ENCODE data around the gene SFSWAP. TPM values are rescaled to one million over a fixed set of nuclear protein-coding genes. Genes with fewer than 3 reads are reported as not detected.

SFSWAP gene
- total RNA-seq, 1 experiment from 2014 or later, result 50.4 TPM

DNA sequence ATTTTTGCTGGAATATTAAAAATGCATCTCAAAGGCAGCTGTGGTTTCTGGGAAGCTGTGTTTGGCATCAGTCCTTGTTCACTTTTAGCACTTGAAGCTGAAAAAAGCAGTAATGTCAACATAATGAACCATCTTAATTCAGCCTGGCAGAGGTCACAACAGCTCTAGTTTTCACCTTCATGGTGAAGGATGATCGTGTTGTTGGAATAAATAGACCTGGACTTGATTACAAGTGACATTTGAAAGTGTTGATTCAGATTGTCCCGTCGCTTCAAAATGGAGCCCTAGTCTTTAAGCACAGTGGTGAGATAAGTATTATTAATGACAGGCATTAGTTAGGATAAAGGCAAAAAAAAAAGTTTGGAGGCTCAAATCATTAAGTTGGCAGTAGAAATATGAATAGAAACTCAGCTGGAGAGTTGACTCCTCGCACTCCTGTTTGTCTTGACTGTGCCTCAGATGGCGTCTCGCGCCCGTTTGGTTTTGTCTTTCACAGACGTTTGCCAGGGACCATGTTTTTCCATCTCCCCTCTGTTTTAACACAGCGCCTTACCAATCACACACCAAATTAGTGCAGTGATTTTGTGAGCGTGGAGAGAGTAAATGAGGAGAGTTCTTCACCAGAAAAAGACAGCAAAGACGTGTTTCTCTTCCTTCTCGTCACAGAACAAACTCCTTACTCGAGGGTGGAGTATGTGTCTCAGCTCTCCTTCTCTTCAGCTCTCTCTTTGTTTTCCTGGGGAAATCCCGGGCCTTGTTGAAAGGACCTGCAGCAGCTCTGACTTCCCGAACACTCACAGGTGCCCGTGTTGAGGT, 63.9 kb downstream of the SFSWAP start:
- Histone ChIP-seq H3K27ac (ENCODE audit: low read depth, low read length) (no peak overlapping the region), H4K20me1 (ENCODE audit: insufficient read depth) (no peaks in the 10 kb centered on the region), H2AFZ (ENCODE audit: low read depth, low read length, poor library complexity, severe bottlenecking) (no peak overlapping the region), H3K9ac (ENCODE audit: low read length) (no peak overlapping the region), H3K4me1 (ENCODE audit: control insufficient read depth in 1 of 2, insufficient read depth in 2 of 2, low read length in 2 of 2) (no peaks in the 10 kb centered on the region; a peak in 1 of 4 replicates), H3K4me3 (replicated peaks in 1 of 2; ENCODE audit: low read depth in 1 of 2, low read length in 2 of 2) (no peak overlapping the region), H3K79me2 (ENCODE audit: insufficient read depth, low read length) (peaks cover 13% of the 10 kb centered on the region; the same call in 1 of the 2 replicates), H3K9me2 (ENCODE audit: insufficient read depth) (no peaks in the 10 kb centered on the region), H3K4me2 (ENCODE audit: low read length) (no peak overlapping the region), H3K9me3 (ENCODE audit: control insufficient read depth in 1 of 2, insufficient read depth in 1 of 2, low read depth in 1 of 2, low read length in 2 of 2) (no peaks in the 10 kb centered on the region), H3K36me3 (ENCODE audit: control insufficient read depth in 1 of 2, insufficient read depth in 2 of 2, low read length in 2 of 2) (peaks cover 23 to 40% of the 10 kb centered on the region in 2 experiments; a peak in 3 of 4 replicates), H3K27me3 (ENCODE audit: insufficient read depth, low read length) (no peaks in the 10 kb centered on the region)
- ChIA-PET RAD21 (ENCODE audit: low non-redundant PET in 1 of 2, low total read pairs in 2 of 2, uncharacterized antibody in 2 of 2, unreplicated experiment in 2 of 2) (no interaction called here), POLR2A (no interaction called here), CTCF (no interaction called here)
- intact Hi-C loops (cut with micrococcal nuclease), result no loop called here
- TF ChIP-seq, protein P1, sequence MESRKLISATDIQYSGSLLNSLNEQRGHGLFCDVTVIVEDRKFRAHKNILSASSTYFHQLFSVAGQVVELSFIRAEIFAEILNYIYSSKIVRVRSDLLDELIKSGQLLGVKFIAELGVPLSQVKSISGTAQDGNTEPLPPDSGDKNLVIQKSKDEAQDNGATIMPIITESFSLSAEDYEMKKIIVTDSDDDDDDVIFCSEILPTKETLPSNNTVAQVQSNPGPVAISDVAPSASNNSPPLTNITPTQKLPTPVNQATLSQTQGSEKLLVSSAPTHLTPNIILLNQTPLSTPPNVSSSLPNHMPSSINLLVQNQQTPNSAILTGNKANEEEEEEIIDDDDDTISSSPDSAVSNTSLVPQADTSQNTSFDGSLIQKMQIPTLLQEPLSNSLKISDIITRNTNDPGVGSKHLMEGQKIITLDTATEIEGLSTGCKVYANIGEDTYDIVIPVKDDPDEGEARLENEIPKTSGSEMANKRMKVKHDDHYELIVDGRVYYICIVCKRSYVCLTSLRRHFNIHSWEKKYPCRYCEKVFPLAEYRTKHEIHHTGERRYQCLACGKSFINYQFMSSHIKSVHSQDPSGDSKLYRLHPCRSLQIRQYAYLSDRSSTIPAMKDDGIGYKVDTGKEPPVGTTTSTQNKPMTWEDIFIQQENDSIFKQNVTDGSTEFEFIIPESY (IDR thresholded peaks at IDR 0.05; ENCODE audit: extremely low read depth, insufficient replicate concordance, low read length), result no peak
- TF ChIP-seq EGR1 (IDR thresholded peaks at IDR 0.05; ENCODE audit: low read depth), result no peak
- TF ChIP-seq FOSL1 (IDR thresholded peaks at IDR 0.05; ENCODE audit: low read depth), result no peak
- TF ChIP-seq CTCF (IDR thresholded peaks at IDR 0.05 in 2 of 3, conservative IDR thresholded peaks at IDR 0.05 in 1 of 3; ENCODE audit: borderline replicate concordance in 1 of 3, insufficient read depth in 1 of 3, low read depth in 2 of 3, low read length in 2 of 3), result no peak
- TF ChIP-seq ZFX (IDR thresholded peaks at IDR 0.05), result no peak
- TF ChIP-seq ELF1 (IDR thresholded peaks at IDR 0.05; ENCODE audit: borderline replicate concordance, low read depth), result no peak
- TF ChIP-seq ATF3 (IDR thresholded peaks at IDR 0.05), result no peak
- TF ChIP-seq EZH2 (IDR thresholded peaks at IDR 0.05), result no peak
- TF ChIP-seq EZH2phosphoT487 (IDR thresholded peaks at IDR 0.05; ENCODE audit: borderline replicate concordance), result no peak
- no peak for TF ChIP-seq CEBPB (IDR thresholded peaks at IDR 0.05; ENCODE audit: low read depth)
- TF ChIP-seq, protein P2, sequence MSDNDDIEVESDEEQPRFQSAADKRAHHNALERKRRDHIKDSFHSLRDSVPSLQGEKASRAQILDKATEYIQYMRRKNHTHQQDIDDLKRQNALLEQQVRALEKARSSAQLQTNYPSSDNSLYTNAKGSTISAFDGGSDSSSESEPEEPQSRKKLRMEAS (IDR thresholded peaks at IDR 0.05), result no peak
- no peak for TF ChIP-seq POLR2AphosphoS5 (IDR thresholded peaks at IDR 0.05; ENCODE audit: low read depth, low read length)
- TF ChIP-seq ZNF274 (IDR thresholded peaks at IDR 0.05; ENCODE audit: low read depth, low read length), result no peak
- TF ChIP-seq CBX3 (IDR thresholded peaks at IDR 0.05; ENCODE audit: low read depth), result no peak
- TF ChIP-seq TCF7L2 (IDR thresholded peaks at IDR 0.05; ENCODE audit: borderline replicate concordance, extremely low read depth, insufficient read depth, insufficient read length), result no peak
- no peak for TF ChIP-seq POLR2A (IDR thresholded peaks at IDR 0.05; ENCODE audit: borderline replicate concordance, extremely low read depth, insufficient read depth, insufficient read length)
- TF ChIP-seq YY1 (IDR thresholded peaks at IDR 0.05; ENCODE audit: extremely low read depth, insufficient replicate concordance, low read depth, low read length), result no peak
- no peak for TF ChIP-seq SRF (IDR thresholded peaks at IDR 0.05; ENCODE audit: low read depth)
- BruUV-seq (replicated peaks), result no TSS peak
- ATAC-seq, result no peak
- no peak for DNase-seq (ENCODE audit: low read depth, low spot score)
